ENCODE results near the gene CUZD1.

DNA sequence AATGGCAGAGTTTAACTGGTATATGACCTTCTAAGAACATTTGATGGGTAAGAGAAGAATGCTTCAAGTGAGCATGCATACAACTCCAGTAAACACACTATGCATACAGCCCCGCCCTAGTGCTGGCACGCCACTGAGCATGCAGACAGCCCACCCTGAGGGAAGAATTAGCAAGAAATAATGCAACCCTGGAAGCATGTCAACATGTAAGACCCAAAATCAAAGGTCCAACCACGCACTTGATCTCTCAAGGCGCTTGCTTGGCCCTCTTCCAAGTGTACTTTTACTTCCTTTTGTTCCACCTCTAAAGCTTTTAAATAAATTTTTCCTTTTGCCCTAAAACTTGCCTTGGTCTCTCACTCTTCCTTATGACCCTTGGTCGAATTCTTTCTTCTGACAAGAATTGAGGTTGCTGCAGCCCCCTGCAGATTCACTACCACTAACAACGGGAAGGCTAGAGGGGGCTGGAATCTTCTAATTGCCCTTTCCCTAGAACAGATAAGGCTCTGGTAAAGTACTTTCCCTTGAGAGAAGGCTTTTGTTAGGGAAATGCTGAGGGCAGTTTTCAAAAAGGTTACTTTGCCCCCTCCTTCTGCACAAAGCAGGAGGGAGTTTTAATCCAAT lies 30.3 kb upstream of the CUZD1 start:
- TF ChIP-seq, protein P1, sequence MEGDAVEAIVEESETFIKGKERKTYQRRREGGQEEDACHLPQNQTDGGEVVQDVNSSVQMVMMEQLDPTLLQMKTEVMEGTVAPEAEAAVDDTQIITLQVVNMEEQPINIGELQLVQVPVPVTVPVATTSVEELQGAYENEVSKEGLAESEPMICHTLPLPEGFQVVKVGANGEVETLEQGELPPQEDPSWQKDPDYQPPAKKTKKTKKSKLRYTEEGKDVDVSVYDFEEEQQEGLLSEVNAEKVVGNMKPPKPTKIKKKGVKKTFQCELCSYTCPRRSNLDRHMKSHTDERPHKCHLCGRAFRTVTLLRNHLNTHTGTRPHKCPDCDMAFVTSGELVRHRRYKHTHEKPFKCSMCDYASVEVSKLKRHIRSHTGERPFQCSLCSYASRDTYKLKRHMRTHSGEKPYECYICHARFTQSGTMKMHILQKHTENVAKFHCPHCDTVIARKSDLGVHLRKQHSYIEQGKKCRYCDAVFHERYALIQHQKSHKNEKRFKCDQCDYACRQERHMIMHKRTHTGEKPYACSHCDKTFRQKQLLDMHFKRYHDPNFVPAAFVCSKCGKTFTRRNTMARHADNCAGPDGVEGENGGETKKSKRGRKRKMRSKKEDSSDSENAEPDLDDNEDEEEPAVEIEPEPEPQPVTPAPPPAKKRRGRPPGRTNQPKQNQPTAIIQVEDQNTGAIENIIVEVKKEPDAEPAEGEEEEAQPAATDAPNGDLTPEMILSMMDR (IDR thresholded peaks at IDR 0.05; ENCODE audit: borderline replicate concordance, extremely low read depth, low read length, poor library complexity, severe bottlenecking): no peak
- TF ChIP-seq EZH2 (IDR thresholded peaks at IDR 0.05; ENCODE audit: borderline replicate concordance, low read depth, low read length, severe bottlenecking): no peak
